Smooth muscle cell (in vitro differentiated cells): ENCODE results near the gene HOXD9. TPM values are rescaled to one million over a fixed set of nuclear protein-coding genes. Genes with fewer than 3 reads are reported as not detected.

ENCODE experiments used
- DNase-seq: peaks from one replicate; lab custom pipeline; 2025; ENCODE audit not compliant: unreplicated experiment; lab: John Stamatoyannopoulos, UW
- H2AFZ ChIP-seq: fragments of 200-600 bp; sonication (generic); 2 replicates; pipeline ENCODE4 v1.6.0; 2016; ENCODE audit warnings: antibody characterized with exemption, low read depth, mild to moderate bottlenecking
- H3F3A ChIP-seq: fragments of 200-600 bp; sonication (generic); 2 replicates; pipeline ENCODE4 v1.6.0; 2017; ENCODE audit warnings: antibody characterized with exemption, low read depth
- H3K27ac ChIP-seq: fragments of 200-600 bp; sonication (generic); 2 replicates; pipeline ENCODE4 v1.5.1; 2016; ENCODE audit warnings: low read depth, mild to moderate bottlenecking
- H3K27me3 ChIP-seq: fragments of 200-600 bp; sonication (generic); 2 replicates; pipeline ENCODE4 v1.6.1; 2016; ENCODE audit warnings: low read depth, mild to moderate bottlenecking
- H3K36me3 ChIP-seq: fragments of 200-600 bp; sonication (generic); 2 replicates; pipeline ENCODE4 v1.5.1; 2016; ENCODE audit warnings: low read depth
- H3K4me1 ChIP-seq: fragments of 200-600 bp; sonication (generic); 2 replicates; pipeline ENCODE4 v1.5.1; 2016; ENCODE audit warnings: low read depth
- H3K4me2 ChIP-seq: fragments of 200-600 bp; sonication (generic); 2 replicates; pipeline ENCODE4 v1.6.0; 2016; ENCODE audit warnings: mild to moderate bottlenecking
- H3K4me3 ChIP-seq: fragments of 200-600 bp; sonication (generic); 2 replicates; pipeline ENCODE4 v1.5.1; 2016; ENCODE audit warnings: mild to moderate bottlenecking
- H3K79me2 ChIP-seq: fragments of 200-600 bp; sonication (generic); 2 replicates; pipeline ENCODE4 v1.6.0; 2016; ENCODE audit warnings: low read depth, mild to moderate bottlenecking
- H3K9ac ChIP-seq: fragments of 200-600 bp; sonication (generic); 2 replicates; pipeline ENCODE4 v1.6.0; 2016; ENCODE audit warnings: low read depth
- H3K9me3 ChIP-seq: fragments of 200-600 bp; sonication (generic); replicated peaks from 2 replicates; pipeline ENCODE4 v1.5.1; 2016; ENCODE audit warnings: low read depth
- H4K20me1 ChIP-seq: fragments of 200-600 bp; sonication (generic); 2 replicates; pipeline ENCODE4 v1.6.0; 2016; ENCODE audit warnings: low read depth
- CTCF ChIP-seq: fragments of 200-600 bp; sonication (generic); IDR thresholded peaks from 2 replicates; pipeline ENCODE4 v1.5.1; 2017; ENCODE audit warnings: borderline replicate concordance, mild to moderate bottlenecking, antibody characterized with exemption; ENCODE audit not compliant: insufficient read depth, poor library complexity, severe bottlenecking
- WGBS: methylation state at CpG from one replicate; pipeline ENCODE4 v1.1.7; 2016; ENCODE audit warnings: low lambda C conversion rate; 5-methylcytosine and 5-hydroxymethylcytosine counted together
- polyA plus RNA-seq: library from polyadenylated mRNA; unstranded; fragments of >200 nt; fragmentation: Nextera tagmentation; extraction: Ambion mirVana; gene quantifications from 2 replicates; pipeline ENCODE4 v1.2.1, GENCODE V29; 2016
- total RNA-seq: library from RNA; depleted of rRNA; stranded (reverse); fragments of >200 nt; gene quantifications from 2 replicates; pipeline ENCODE4 v1.2.3, GENCODE V29; 2014

HOXD9 gene
- total and polyA plus RNA-seq, 2 experiments from 2014 or later = 0.49 to 2.2 TPM

GRCh38 chr2:176114930-176115625 lies 7.4 kb upstream of the HOXD9 start:
- H3K4me3 ChIP-seq = no peak overlapping the region
- H3F3A ChIP-seq = no peaks in the 10 kb centered on the region
- peaks cover 99% of the 10 kb centered on the region for H4K20me1 ChIP-seq
- no peak overlapping the region for H3K27ac ChIP-seq
- H3K27me3 ChIP-seq = peaks cover 100% of the 10 kb centered on the region
- no peak for TF ChIP-seq CTCF
- H3K9me3 ChIP-seq = no peaks in the 10 kb centered on the region
- no peaks in the 10 kb centered on the region for H3K36me3 ChIP-seq
- no peaks in the 10 kb centered on the region for H3K4me1 ChIP-seq
- no peak overlapping the region for H2AFZ ChIP-seq
- no peak overlapping the region for H3K4me2 ChIP-seq
- DNase-seq = no peak
- H3K9ac ChIP-seq = no peak overlapping the region
- peaks cover 18% of the 10 kb centered on the region for H3K79me2 ChIP-seq
- 66% methylated on average over 16 of the region's 16 CpGs for WGBS

- peaks cover 12% of the 10 kb centered on the region for H3K79me2 ChIP-seq
Measured at GRCh38 chr2:176115883-176116813, 6.4 kb upstream of the HOXD9 start, which contains the start of gene HOXD10. HOXD10 (plus strand) TSS chr2:176116778; CDS start chr2:176116834, 56 bp downstream.

GRCh38 chr2:176117162-176117822 lies 5.2 kb upstream of the HOXD9 start:
- Histone ChIP-seq H3K4me2 (no peak overlapping the region), H3K27ac (no peak overlapping the region), H3K9me3 (no peaks in the 10 kb centered on the region), H4K20me1 (peaks cover 99% of the 10 kb centered on the region), H2AFZ (no peak overlapping the region), H3K9ac (no peak overlapping the region), H3K27me3 (peaks cover 100% of the 10 kb centered on the region), H3K79me2 (peaks cover 9% of the 10 kb centered on the region), H3F3A (no peaks in the 10 kb centered on the region), H3K4me1 (no peaks in the 10 kb centered on the region), H3K4me3 (no peak overlapping the region), H3K36me3 (no peaks in the 10 kb centered on the region)
- WGBS = 87% methylated on average over 40 of the region's 40 CpGs
- DNase-seq = no peak
- TF ChIP-seq CTCF = no peak

More at GRCh38 chr2:176115883-176116813, 6.4 kb upstream of the HOXD9 start, which contains the start of gene HOXD10:
- H3K9ac ChIP-seq = no peak within 1 kb of the TSS
- H3K9me3 ChIP-seq = no peaks in the 10 kb centered on the region
- H3K27me3 ChIP-seq = peaks cover 100% of the 10 kb centered on the region
- no peak within 1 kb of the TSS for H3K27ac ChIP-seq
- H3K4me3 ChIP-seq = no peak within 1 kb of the TSS
- WGBS = 25% methylated on average over 48 of the region's 66 CpGs
- H4K20me1 ChIP-seq = peaks cover 99% of the 10 kb centered on the region
- H3K4me1 ChIP-seq = no peaks in the 10 kb centered on the region
- no peak for DNase-seq
- no peaks in the 10 kb centered on the region for H3F3A ChIP-seq
- H3K4me2 ChIP-seq = no peak within 1 kb of the TSS
- TF ChIP-seq CTCF = peak; percentile 13
- no peak within 1 kb of the TSS for H2AFZ ChIP-seq
- no peaks in the 10 kb centered on the region for H3K36me3 ChIP-seq
